Measurements from ENCODE around the gene DOK6.
"Not testable (repeated sequence)": the region's sequence is repeated elsewhere in the genome, so short reads cannot be mapped to it uniquely, and the experiment has no call there.

Gene DOK6

GRCh38 chr18:69628774-69629359, 228.2 kb downstream of the DOK6 start:
- DNase-seq: no peak

GRCh38 chr18:69631281-69631680, 230.6 kb downstream of the DOK6 start:
- no peak for DNase-seq

- no peak for DNase-seq
Observed at GRCh38 chr18:69635482-69635881, 234.8 kb downstream of the DOK6 start.

- DNase-seq: no peak
Observed at GRCh38 chr18:69636529-69637301, 236.0 kb downstream of the DOK6 start.

DNA sequence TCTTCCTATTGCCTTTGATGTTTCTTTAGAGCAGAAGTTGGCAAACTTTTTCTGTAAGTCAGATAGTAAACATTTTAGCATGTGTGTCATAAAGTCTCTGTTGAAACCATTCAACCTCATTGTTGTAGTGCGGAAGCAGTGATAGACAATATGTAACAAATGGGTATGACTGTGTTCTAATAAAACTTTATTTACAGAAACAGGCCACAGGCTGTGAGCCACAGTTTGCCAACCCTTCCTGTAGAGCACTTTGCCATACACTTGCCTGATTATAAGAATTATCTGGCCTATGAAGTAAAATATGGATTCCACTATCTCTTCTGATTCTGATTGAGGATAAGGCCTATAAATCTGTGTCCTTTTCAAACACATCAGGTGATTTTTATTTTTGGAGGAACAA, 237.4 kb downstream of the DOK6 start:
- no peak for DNase-seq

GRCh38 chr18:69647702-69648101, 247.0 kb downstream of the DOK6 start:
- DNase-seq: no peak

DNA sequence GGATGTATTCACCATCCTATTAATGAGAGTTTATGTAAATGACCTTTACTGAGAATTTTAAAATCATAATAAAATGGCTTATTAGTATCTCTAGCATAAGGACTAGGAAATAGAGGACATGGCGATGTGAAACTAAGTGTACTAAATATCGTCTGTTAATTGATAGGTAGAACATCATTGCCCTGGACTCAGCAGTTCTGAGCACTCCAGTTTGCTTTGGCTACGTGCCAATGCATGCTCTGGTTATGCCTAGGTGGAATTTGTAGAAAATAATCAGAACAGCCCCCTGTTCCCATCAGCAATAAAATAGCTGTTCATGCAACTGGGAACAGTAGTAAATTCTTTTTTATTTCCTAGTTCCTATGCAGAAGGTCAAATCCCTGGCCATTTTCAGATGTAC, 247.8 kb downstream of the DOK6 start:
- DNase-seq: no peak

DNA sequence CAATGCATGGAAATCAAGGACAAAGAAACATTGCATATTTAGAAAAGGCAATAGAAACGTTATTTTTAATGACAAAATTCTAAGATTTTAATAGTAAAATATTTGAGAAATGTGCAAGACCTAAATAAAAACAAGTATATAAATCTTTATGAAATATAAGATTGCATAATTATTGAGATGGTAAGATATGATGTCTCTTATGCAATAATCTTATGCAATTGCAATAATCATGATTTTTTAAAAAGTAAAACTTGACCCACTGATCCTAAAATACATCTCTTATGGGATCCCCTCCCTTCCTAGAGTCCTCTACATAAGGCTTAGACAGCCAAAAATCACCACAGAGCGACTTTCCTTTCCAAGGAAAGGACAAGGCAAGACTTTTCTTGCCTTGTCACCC, 249.0 kb downstream of the DOK6 start:
- no peak for DNase-seq

DNA sequence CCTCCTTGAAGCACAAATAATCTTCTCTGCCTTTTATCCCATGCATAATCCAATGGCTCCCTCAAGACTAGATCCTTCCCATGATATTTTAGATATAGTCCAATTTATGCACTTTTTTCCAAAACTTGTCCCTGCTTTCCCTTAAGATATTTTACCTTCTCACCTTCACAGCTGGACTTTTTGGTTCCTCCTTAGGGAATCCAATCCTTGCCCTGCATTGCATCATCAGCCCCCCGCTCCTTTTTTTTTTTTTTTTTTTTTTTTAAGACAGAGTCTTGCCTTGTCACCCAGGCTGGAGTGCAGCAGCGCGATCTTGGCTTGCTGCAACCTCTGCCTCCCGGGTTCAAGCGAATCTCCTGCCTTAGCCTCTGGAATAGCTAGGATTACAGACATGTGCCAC, 250.6 kb downstream of the DOK6 start:
- no peak for DNase-seq

GRCh38 chr18:69655816-69656215, 255.1 kb downstream of the DOK6 start:
- DNase-seq: no peak

DNA sequence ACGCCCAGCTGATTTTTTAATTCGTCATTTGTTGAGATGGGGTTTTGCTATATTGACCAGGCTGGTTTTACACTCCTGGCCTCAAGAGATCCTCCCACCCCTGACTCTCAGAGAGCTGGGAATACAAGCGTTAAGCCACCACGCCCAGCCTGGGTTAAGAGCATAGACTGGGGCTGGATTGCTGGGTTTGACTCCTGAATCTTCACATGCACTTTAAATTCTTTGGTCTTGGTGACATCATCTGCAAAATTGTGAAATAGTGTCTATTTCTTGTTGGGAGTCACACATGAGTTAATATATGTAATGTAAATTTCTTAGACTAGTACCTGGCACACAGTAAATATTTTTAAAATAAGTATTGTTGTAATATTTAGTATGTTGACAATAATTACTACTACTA, 257.4 kb downstream of the DOK6 start:
- no peak for DNase-seq

- no peak for DNase-seq
Observed at GRCh38 chr18:69658685-69659084, 258.0 kb downstream of the DOK6 start.

DNA sequence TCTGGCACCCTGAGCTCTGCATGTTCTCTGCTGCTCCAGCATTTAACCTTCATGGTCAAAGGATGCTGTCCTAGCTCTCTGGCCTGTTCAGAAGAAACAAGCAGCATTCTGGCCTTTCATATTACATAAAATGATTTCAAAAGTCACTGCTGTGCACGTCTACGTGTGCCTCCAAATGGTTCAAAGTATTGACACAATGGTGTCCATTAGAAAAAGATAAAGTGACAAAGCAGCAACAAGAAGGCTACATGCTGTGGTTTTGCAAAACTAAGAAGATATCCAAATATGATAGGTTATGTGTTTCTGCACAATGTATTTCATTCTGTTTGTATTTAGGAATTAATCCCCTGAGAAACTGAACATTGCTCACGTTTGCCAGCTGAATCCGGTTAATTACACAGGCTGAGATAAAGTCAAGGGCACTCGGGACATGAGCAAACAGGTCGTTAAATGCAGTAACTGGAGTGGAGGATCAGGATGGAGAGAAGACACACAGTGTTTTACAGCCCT, 258.5 kb downstream of the DOK6 start:
- no peak for DNase-seq

DNA sequence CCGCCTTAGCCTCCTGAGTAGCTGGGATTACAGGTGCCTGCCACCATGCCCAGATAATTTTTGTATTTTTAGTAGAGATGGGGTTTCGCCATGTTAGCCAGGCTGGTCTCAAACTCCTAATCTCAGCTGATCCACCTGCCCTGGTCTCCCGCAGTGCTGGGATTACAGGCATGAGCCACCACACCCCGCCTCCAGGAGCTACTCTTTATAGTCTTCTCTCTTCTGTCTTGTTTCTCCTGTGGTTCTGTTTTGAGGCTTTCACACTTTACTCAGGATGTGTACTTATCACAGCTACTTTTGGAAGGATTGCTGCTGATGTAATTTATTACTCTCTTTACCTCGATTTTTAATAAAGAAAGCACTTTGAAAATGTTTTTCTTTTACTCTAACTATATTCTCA, 261.4 kb downstream of the DOK6 start:
- not testable (repeated sequence) for DNase-seq

DNA sequence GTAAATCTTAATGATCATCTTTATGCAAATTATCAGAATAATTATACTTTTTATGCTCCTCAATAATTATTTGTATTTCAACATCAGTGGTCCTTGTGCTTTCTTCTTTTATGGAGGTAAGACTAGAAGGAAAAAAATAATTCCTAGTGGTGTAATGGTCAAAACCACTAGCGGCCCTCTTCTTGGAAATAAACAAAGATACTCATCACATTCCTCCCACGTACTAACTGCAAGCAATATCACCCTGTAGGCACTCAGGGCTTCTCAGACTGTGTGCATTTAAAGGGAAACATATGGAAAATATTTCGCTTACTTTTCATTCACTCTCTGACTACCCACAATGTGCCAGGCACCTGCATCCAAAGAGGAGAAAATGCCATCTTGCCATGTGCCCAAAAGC, 263.7 kb downstream of the DOK6 start:
- DNase-seq: no peak

- no peak for DNase-seq
Observed at GRCh38 chr18:69674292-69674877, 273.7 kb downstream of the DOK6 start.

- DNase-seq: no peak
Observed at GRCh38 chr18:69674966-69675365, 274.3 kb downstream of the DOK6 start.

- DNase-seq: no peak
Observed at GRCh38 chr18:69677595-69677994, 276.9 kb downstream of the DOK6 start.

DNA sequence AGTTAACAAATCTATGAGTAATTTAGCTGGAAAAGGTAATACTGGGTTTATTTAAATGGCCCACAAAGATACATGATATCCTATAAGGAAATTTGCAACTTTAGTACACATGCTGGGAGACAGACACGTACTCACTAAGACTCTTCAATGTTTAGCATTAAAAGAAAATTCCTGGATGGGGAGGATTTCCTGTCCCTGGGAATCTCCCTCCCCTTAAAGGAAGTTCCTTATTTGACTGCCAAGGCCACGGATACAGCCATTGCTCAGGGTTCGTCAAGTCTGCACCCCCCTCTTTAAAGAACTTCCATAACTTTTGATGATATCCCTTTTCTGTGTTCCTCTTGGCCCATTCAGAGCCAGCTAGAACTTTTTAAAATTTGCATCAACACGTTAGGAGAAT, 279.4 kb downstream of the DOK6 start:
- DNase-seq: no peak

GRCh38 chr18:69683176-69683575, 282.5 kb downstream of the DOK6 start:
- DNase-seq: no peak

- no peak for DNase-seq
Observed at GRCh38 chr18:69684789-69685188, 284.1 kb downstream of the DOK6 start.

DNA sequence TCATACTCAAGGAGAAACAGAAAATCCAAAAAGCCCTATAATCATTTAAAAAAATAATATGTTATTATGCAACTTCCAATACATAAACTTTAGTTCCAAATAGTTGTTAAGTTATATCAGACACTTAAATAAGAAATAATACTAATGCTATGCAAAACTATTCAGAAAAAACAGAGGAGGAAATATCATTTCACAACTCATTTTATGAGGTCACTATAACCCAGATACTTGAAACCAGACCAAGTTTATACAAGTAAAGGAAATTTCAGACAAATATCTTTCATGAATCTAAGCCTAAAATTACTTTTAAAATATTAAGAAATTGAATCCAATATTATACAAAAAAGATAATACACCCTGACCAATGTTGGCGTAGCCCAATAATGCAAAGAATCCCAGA, 286.2 kb downstream of the DOK6 start:
- no peak for DNase-seq

DNA sequence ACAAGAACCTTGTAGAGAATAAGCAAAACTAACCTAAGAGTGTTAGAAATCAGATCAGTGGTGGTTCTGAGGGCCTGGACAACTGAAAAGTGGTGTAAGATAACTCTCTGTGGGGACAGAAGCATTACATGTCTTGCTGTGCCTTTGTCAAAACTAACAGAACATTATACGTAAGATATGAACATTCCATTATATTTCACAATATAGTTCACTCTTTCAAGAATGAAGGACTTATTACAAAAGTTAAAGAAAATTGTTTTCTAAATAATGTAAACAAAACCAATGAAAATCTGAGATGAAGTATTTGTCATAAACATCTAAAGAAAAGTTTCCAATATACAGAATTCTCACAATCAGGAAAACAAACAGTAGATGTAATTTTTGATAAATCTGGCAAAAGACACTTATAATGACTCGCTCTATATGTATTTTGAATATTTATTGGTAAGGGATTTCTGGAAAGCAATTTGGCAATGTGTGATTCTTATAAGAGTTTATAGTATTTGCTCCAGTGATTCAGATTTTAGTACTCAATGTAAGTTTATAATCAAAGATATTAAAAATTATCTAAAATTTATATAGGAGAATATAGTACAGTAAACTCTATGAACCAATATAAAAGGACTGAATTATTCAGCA, 288.6 kb downstream of the DOK6 start:
- no peak for DNase-seq

All from EL (cell line).